GM12878 (cell line): ENCODE data around the gene FAHD1. TPM values are rescaled to one million over a fixed set of nuclear protein-coding genes. Genes with fewer than 3 reads are reported as not detected.

Source experiments
- ATAC-seq: fragments of 200-7000 bp; cut with Tn5 transposase; 3 replicates; pipeline ENCODE4 v1.9.1; 2020; ENCODE audit warnings: mild to moderate bottlenecking, moderate library complexity
- BruUV-seq: library from RNA; stranded (reverse); fragments of 400-500 nt; replicated peaks from 2 replicates; lab custom pipeline; 2021; lab: Mats Ljungman, UMichigan
- CTCF ChIA-PET: fragments of 300-600 bp; sonication (Branson Sonifier 250); formaldehyde crosslinking; extraction: SDS; loops from one replicate; lab custom pipeline; 2021; ENCODE audit warnings: inconsistent platforms; lab: Yijun Ruan, JAX
- POLR2A ChIA-PET: fragments of 350-600 bp; formaldehyde crosslinking; extraction: SDS; loops from one replicate; lab custom pipeline; 2021; ENCODE audit warnings: inconsistent platforms; lab: Charles Lee
- RAD21 ChIA-PET: fragments of 300-600 bp; sonication (Branson Sonifier 250); formaldehyde crosslinking; loops from one replicate; lab custom pipeline; 2023; ENCODE audit warnings: antibody characterized with exemption; ENCODE audit not compliant: unreplicated experiment; lab: Charles Lee
- SMC1A ChIA-PET: fragments of 300-600 bp; sonication (Branson Sonifier 250); formaldehyde crosslinking; loops from one replicate; lab custom pipeline; 2023; ENCODE audit not compliant: unreplicated experiment, uncharacterized antibody; lab: Charles Lee
- DNase-seq: peaks from one replicate; pipeline ENCODE4 v3.0.0-alpha.2; 2011; ENCODE audit warnings: low read depth, low spot score
- FAIRE-seq: peaks from 3 replicates; lab custom pipeline; 2011; peaks lifted over from hg19 to GRCh38; lab: Jason Lieb, UNC
- H2AFZ ChIP-seq: 2 replicates; pipeline ENCODE4 v1.6.0; 2011; ENCODE audit warnings: low read depth, low read length, control low read depth; ENCODE audit not compliant: control insufficient read depth
- H3K27ac ChIP-seq: 2 replicates; pipeline ENCODE4 v1.5.1; 2011; ENCODE audit warnings: control low read depth; ENCODE audit not compliant: control insufficient read depth, insufficient read depth
- H3K27me3 ChIP-seq, 2 experiments: replicated peaks in 1 of 2; 2 replicates each; pipeline versions ENCODE4 v1.6.0 to v1.6.1; 2011; ENCODE audit warnings: low read length in 1 of 2; ENCODE audit not compliant: control insufficient read depth in 2 of 2, insufficient read depth in 2 of 2
- H3K36me3 ChIP-seq, 2 experiments: 2 replicates each; pipeline ENCODE4 v1.5.1; 2011; ENCODE audit warnings: low read length in 1 of 2; ENCODE audit not compliant: control insufficient read depth in 2 of 2, insufficient read depth in 2 of 2
- H3K4me1 ChIP-seq: 2 replicates; pipeline ENCODE4 v1.6.1; 2011; ENCODE audit warnings: mild to moderate bottlenecking, low read length, moderate library complexity, mixed read lengths; ENCODE audit not compliant: control insufficient read depth, insufficient read depth
- H3K4me2 ChIP-seq: 2 replicates; pipeline ENCODE4 v1.6.0; 2011; ENCODE audit warnings: control low read depth; ENCODE audit not compliant: control insufficient read depth, insufficient read depth
- H3K4me3 ChIP-seq: fragments of 200-600 bp; sonication (generic); 2 replicates; pipeline ENCODE4 v1.5.1; 2016
- H3K79me2 ChIP-seq: 2 replicates; pipeline ENCODE4 v1.6.0; 2011; ENCODE audit warnings: low read length; ENCODE audit not compliant: control insufficient read depth, insufficient read depth
- H3K9ac ChIP-seq: 2 replicates; pipeline ENCODE4 v1.8.0; 2011; ENCODE audit warnings: low read length, control low read depth, mixed read lengths; ENCODE audit not compliant: control insufficient read depth, insufficient read depth
- H3K9me3 ChIP-seq: replicated peaks from 3 replicates; pipeline ENCODE4 v1.5.1; 2011; ENCODE audit warnings: mild to moderate bottlenecking, low read length; ENCODE audit not compliant: control insufficient read depth, insufficient read depth
- H4K20me1 ChIP-seq: 2 replicates; pipeline ENCODE4 v1.6.0; 2011; ENCODE audit not compliant: control insufficient read depth, insufficient read depth
- BCL3 ChIP-seq: IDR thresholded peaks from 2 replicates; pipeline ENCODE4 v1.6.1; 2011; ENCODE audit warnings: borderline replicate concordance, low read depth, mild to moderate bottlenecking, moderate library complexity, low read length; ENCODE audit not compliant: insufficient read depth, poor library complexity, severe bottlenecking
- LARP7 ChIP-seq: fragments of 450-650 bp; IDR thresholded peaks from 2 replicates; pipeline ENCODE4 v1.6.1; 2017; ENCODE audit warnings: mild to moderate bottlenecking
- NFYB ChIP-seq: IDR thresholded peaks from 2 replicates; pipeline ENCODE4 v1.6.1; 2011; ENCODE audit warnings: low read depth, mild to moderate bottlenecking, low read length, improper control_type of control experiment, moderate library complexity; ENCODE audit not compliant: insufficient read depth
- NR2C1 ChIP-seq: fragments of 450-650 bp; IDR thresholded peaks from 2 replicates; pipeline ENCODE4 v1.6.1; 2017; ENCODE audit warnings: antibody characterized with exemption, mild to moderate bottlenecking, moderate library complexity
- PAX8 ChIP-seq: fragments of 450-650 bp; IDR thresholded peaks from 2 replicates; pipeline ENCODE4 v1.6.1; 2017; ENCODE audit warnings: mild to moderate bottlenecking, moderate library complexity
- RBBP5 ChIP-seq: fragments of 200-600 bp; sonication (generic); conservative IDR thresholded peaks from 2 replicates; pipeline ENCODE4 v1.6.1; 2016
- TARDBP ChIP-seq: IDR thresholded peaks from 2 replicates; pipeline ENCODE4 v1.6.1; 2016; ENCODE audit warnings: borderline replicate concordance
- WGBS: methylation state at CpG from one replicate; pipeline ENCODE4 v1.1.6; 2016; ENCODE audit warnings: low lambda C conversion rate; ENCODE audit not compliant: insufficient replicate concordance, insufficient coverage; ENCODE audit errors: missing lambda C conversion rate; 5-methylcytosine and 5-hydroxymethylcytosine counted together
- in situ Hi-C: fragments of 300-500 bp; cut with MboI; formaldehyde crosslinking; loops from 9 replicates; pipeline ENCODE4 v1.14.3; 2018; ENCODE audit warnings: mixed read lengths
- intact Hi-C: fragments of 100-400 bp; cut with micrococcal nuclease; formaldehyde crosslinking; loops from one replicate; pipeline ENCODE4 v1.14.2; 2022; ENCODE audit not compliant: unreplicated experiment
- polyA plus RNA-seq, 11 experiments: library from polyadenylated mRNA; depleted of rRNA in 4 of 11; unstranded in 6 of 11; stranded (reverse) in 5 of 11; fragments of >200 nt; fragmentation: Nextera tagmentation in 4 of 11; fragmentation: Illumina TruSeq in 1 of 11; extraction: Ambion mirVana in 4 of 11; extraction: Trizol in 1 of 11; gene quantifications; 1 replicate in 1 of 11; 2 replicates in 10 of 11; pipeline versions ENCODE4 v1.2.1 to v1.2.3, GENCODE V29; 2011 to 2016; ENCODE audit warnings: inconsistent platforms in 2 of 11, missing spikeins in 2 of 11, low read depth in 1 of 11
- total RNA-seq, 4 experiments: library from RNA; depleted of rRNA in 3 of 4; stranded (reverse); fragments of >200 nt in 3 of 4; fragmentation: Illumina TruSeq in 1 of 4; extraction: Trizol in 1 of 4; gene quantifications; 2 replicates each; pipeline versions ENCODE4 v1.2.1 to v1.2.3, GENCODE V29; 2013 to 2021

FAHD1 gene
- total and polyA plus RNA-seq, 10 of the 15 experiments (the other 5 are each of a cell fraction or from before 2014, with no cell fraction given) = 4.3 to 43.0 (median 18.8) TPM

GRCh38 chr16:1831186-1832075, 4.4 kb downstream of the FAHD1 start:
- Histone ChIP-seq H3K4me2 (no peak overlapping the region), H3K9me3 (no peaks in the 10 kb centered on the region), H3K79me2 (peaks cover 17% of the 10 kb centered on the region), H3K9ac (no peak overlapping the region), H3K4me3 (no peak overlapping the region), H4K20me1 (no peaks in the 10 kb centered on the region), H3K27me3 (no peaks in the 10 kb centered on the region), H3K36me3 (no peaks in the 10 kb centered on the region), H3K4me1 (peaks cover 4% of the 10 kb centered on the region; the same call in 1 of the 2 replicates), H2AFZ (no peak overlapping the region), H3K27ac (no peak overlapping the region)
- ChIA-PET CTCF (no interaction called here), RAD21 (no interaction called here), SMC1A (no interaction called here), POLR2A (no interaction called here)
- WGBS = 81% methylated on average over 19 of the region's 19 CpGs
- DNase-seq (no peak), FAIRE-seq (no peak), ATAC-seq (no peak)
- BruUV-seq = no TSS peak
- in situ Hi-C loops = no loop called here
- intact Hi-C loops = no loop called here
- no peak for TF ChIP-seq RBBP5
- no peak for TF ChIP-seq PAX8
- no peak for TF ChIP-seq NR2C1
- no peak for TF ChIP-seq TARDBP

- H2AFZ ChIP-seq = no peak overlapping the region
- H3K4me1 ChIP-seq = peaks cover 4% of the 10 kb centered on the region; the same call in 1 of the 2 replicates
- intact Hi-C loops = no loop called here
- BruUV-seq = no TSS peak
- in situ Hi-C loops = no loop called here
- no peak overlapping the region for H3K9ac ChIP-seq
- no peak overlapping the region for H3K4me2 ChIP-seq
- ChIA-PET POLR2A (no interaction called here), RAD21 (no interaction called here), CTCF (no interaction called here), SMC1A (no interaction called here)
- DNase-seq (no peak), FAIRE-seq (no peak), ATAC-seq (no peak)
- H3K27ac ChIP-seq = no peak overlapping the region
- H3K9me3 ChIP-seq = no peaks in the 10 kb centered on the region
- peaks cover 8% of the 10 kb centered on the region for H3K79me2 ChIP-seq
- 38% methylated on average over 9 of the region's 9 CpGs for WGBS
- H3K27me3 ChIP-seq = no peaks in the 10 kb centered on the region
- TF ChIP-seq BCL3 (peak; percentile 29), LARP7 (no peak), NFYB (no peak)
- H4K20me1 ChIP-seq = no peaks in the 10 kb centered on the region
- H3K36me3 ChIP-seq = no peaks in the 10 kb centered on the region
- H3K4me3 ChIP-seq = no peak overlapping the region
Measured at GRCh38 chr16:1832838-1833454, 5.9 kb downstream of the FAHD1 start.
